ENCODE data around the gene BOD1. TPM values are rescaled to one million over a fixed set of nuclear protein-coding genes. Genes with fewer than 3 reads are reported as not detected.

BOD1 gene
- total and polyA plus RNA-seq, 5 donors from 2014 or later, result 8.0 to 23.0 (median 15.7) TPM

DNA sequence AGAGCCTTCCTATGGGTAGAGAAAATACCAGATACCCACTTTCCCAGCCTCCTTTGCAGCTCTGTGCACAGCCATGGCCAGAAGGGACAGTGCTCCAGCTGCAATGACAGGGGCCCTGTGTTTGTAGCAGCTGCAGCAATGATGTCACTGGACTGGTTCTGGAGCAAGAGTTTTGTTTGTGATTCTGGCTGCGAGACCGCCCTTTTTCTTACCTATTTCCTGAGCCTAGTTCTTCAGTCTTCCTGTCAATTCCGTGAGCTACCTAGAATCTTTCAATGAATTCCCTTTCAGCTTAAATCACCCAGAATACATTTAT is 10.0 kb upstream of the BOD1 start:
- Mint-ChIP-seq H3K4me1 (no peaks in the 10 kb centered on the region), H3K36me3 (no peaks in the 10 kb centered on the region), H3K27me3 (peaks cover 7% of the 10 kb centered on the region), H3K9me3 (no peaks in the 10 kb centered on the region), H3K4me3 (no peak overlapping the region), H3K27ac (no peak overlapping the region)
- Histone ChIP-seq H3K27ac (ENCODE audit: insufficient read depth, low read length, poor library complexity, severe bottlenecking) (no peak overlapping the region), H3K27me3 (ENCODE audit: control insufficient read depth, insufficient read depth, low read length) (no peaks in the 10 kb centered on the region), H3K9me3 (ENCODE audit: control insufficient read depth in 2 of 2, low read length in 2 of 2) (no peaks in the 10 kb centered on the region), H3K36me3 (ENCODE audit: control insufficient read depth, insufficient read depth, low read length) (no peaks in the 10 kb centered on the region), H3K4me1 (ENCODE audit: control insufficient read depth, insufficient read depth, low read length, poor library complexity, severe bottlenecking) (no peaks in the 10 kb centered on the region), H3K4me3 (ENCODE audit: low read depth, low read length) (no peak overlapping the region)
- DNase-seq (no peak), ATAC-seq (ENCODE audit: low read depth in 2 of 2) (no peak)

GRCh38 chr5:173625673-173626504 is 9.4 kb upstream of the BOD1 start:
- no peak overlapping the region for H3K4me3 Mint-ChIP-seq
- no peak overlapping the region for H3K27ac Mint-ChIP-seq

GRCh38 chr5:173625261-173625660 is 8.8 kb upstream of the BOD1 start:
- Mint-ChIP-seq H3K4me3 (no peak overlapping the region), H3K36me3 (no peaks in the 10 kb centered on the region)

More at GRCh38 chr5:173625673-173626504, 9.4 kb upstream of the BOD1 start:
- Histone ChIP-seq H3K4me1 (ENCODE audit: control insufficient read depth, insufficient read depth, low read length, poor library complexity, severe bottlenecking) (no peaks in the 10 kb centered on the region), H3K27me3 (ENCODE audit: control insufficient read depth, insufficient read depth, low read length) (no peaks in the 10 kb centered on the region), H3K9me3 (ENCODE audit: control insufficient read depth in 2 of 2, low read length in 2 of 2) (no peaks in the 10 kb centered on the region), H3K36me3 (ENCODE audit: control insufficient read depth, insufficient read depth, low read length) (no peaks in the 10 kb centered on the region), H3K27ac (ENCODE audit: insufficient read depth, low read length, poor library complexity, severe bottlenecking) (no peak overlapping the region), H3K4me3 (ENCODE audit: low read depth, low read length) (no peak overlapping the region)
- ATAC-seq (ENCODE audit: low read depth in 2 of 2) (no peak), DNase-seq (peak in 1 of 3 donors; percentile 37)
- Mint-ChIP-seq H3K27me3 (peaks cover 6% of the 10 kb centered on the region), H3K4me1 (no peaks in the 10 kb centered on the region), H3K9me3 (no peaks in the 10 kb centered on the region), H3K36me3 (no peaks in the 10 kb centered on the region)

GRCh38 chr5:173624282-173624681 is 7.8 kb upstream of the BOD1 start:
- H3K27me3 Mint-ChIP-seq, result peaks cover 6% of the 10 kb centered on the region
- H3K4me1 ChIP-seq (ENCODE audit: control insufficient read depth, insufficient read depth, low read length, poor library complexity, severe bottlenecking), result no peaks in the 10 kb centered on the region
- no peak overlapping the region for H3K4me3 ChIP-seq (ENCODE audit: low read depth, low read length)
- H3K36me3 ChIP-seq (ENCODE audit: control insufficient read depth, insufficient read depth, low read length), result no peaks in the 10 kb centered on the region
- H3K4me3 Mint-ChIP-seq, result no peak overlapping the region
- no peaks in the 10 kb centered on the region for H3K4me1 Mint-ChIP-seq
- no peaks in the 10 kb centered on the region for H3K9me3 Mint-ChIP-seq
- H3K9me3 ChIP-seq (ENCODE audit: control insufficient read depth in 2 of 2, low read length in 2 of 2), result no peaks in the 10 kb centered on the region
- DNase-seq, result no peak
- H3K36me3 Mint-ChIP-seq, result no peaks in the 10 kb centered on the region
- H3K27ac Mint-ChIP-seq, result no peak overlapping the region
- H3K27ac ChIP-seq (ENCODE audit: insufficient read depth, low read length, poor library complexity, severe bottlenecking), result no peak overlapping the region
- ATAC-seq (ENCODE audit: low read depth in 2 of 2), result no peak
- no peaks in the 10 kb centered on the region for H3K27me3 ChIP-seq (ENCODE audit: control insufficient read depth, insufficient read depth, low read length)

More at GRCh38 chr5:173625261-173625660, 8.8 kb upstream of the BOD1 start:
- no peak for DNase-seq
- H3K27me3 Mint-ChIP-seq, result peaks cover 6% of the 10 kb centered on the region
- H3K36me3 ChIP-seq (ENCODE audit: control insufficient read depth, insufficient read depth, low read length), result no peaks in the 10 kb centered on the region
- no peaks in the 10 kb centered on the region for H3K9me3 ChIP-seq (ENCODE audit: control insufficient read depth in 2 of 2, low read length in 2 of 2)
- H3K4me3 ChIP-seq (ENCODE audit: low read depth, low read length), result no peak overlapping the region
- H3K4me1 ChIP-seq (ENCODE audit: control insufficient read depth, insufficient read depth, low read length, poor library complexity, severe bottlenecking), result no peaks in the 10 kb centered on the region
- ATAC-seq (ENCODE audit: low read depth in 2 of 2), result no peak
- H3K4me1 Mint-ChIP-seq, result no peaks in the 10 kb centered on the region
- H3K27ac Mint-ChIP-seq, result no peak overlapping the region
- H3K9me3 Mint-ChIP-seq, result no peaks in the 10 kb centered on the region
- H3K27ac ChIP-seq (ENCODE audit: insufficient read depth, low read length, poor library complexity, severe bottlenecking), result no peak overlapping the region
- no peaks in the 10 kb centered on the region for H3K27me3 ChIP-seq (ENCODE audit: control insufficient read depth, insufficient read depth, low read length)

- Histone ChIP-seq H3K36me3 (ENCODE audit: control insufficient read depth, insufficient read depth, low read length) (no peaks in the 10 kb centered on the region), H3K9me3 (ENCODE audit: control insufficient read depth in 2 of 2, low read length in 2 of 2) (no peaks in the 10 kb centered on the region), H3K4me3 (ENCODE audit: low read depth, low read length) (no peak overlapping the region), H3K27ac (ENCODE audit: insufficient read depth, low read length, poor library complexity, severe bottlenecking) (no peak overlapping the region), H3K27me3 (ENCODE audit: control insufficient read depth, insufficient read depth, low read length) (no peaks in the 10 kb centered on the region), H3K4me1 (ENCODE audit: control insufficient read depth, insufficient read depth, low read length, poor library complexity, severe bottlenecking) (no peaks in the 10 kb centered on the region)
- H3K9me3 Mint-ChIP-seq, result no peaks in the 10 kb centered on the region
- no peak overlapping the region for H3K27ac Mint-ChIP-seq
- H3K4me3 Mint-ChIP-seq, result no peak overlapping the region
- DNase-seq (no peak), ATAC-seq (ENCODE audit: low read depth in 2 of 2) (no peak)
- peaks cover 6% of the 10 kb centered on the region for H3K27me3 Mint-ChIP-seq
- H3K4me1 Mint-ChIP-seq, result peaks cover 0 to 4% (median 2%) of the 10 kb centered on the region in 4 donors
- H3K36me3 Mint-ChIP-seq, result no peaks in the 10 kb centered on the region
Observed at GRCh38 chr5:173623789-173624188, 7.3 kb upstream of the BOD1 start.

- DNase-seq (no peak), ATAC-seq (ENCODE audit: low read depth in 2 of 2) (no peak)
- Mint-ChIP-seq H3K36me3 (no peaks in the 10 kb centered on the region), H3K4me3 (no peak overlapping the region), H3K27me3 (peaks cover 6% of the 10 kb centered on the region), H3K27ac (no peak overlapping the region), H3K9me3 (no peaks in the 10 kb centered on the region), H3K4me1 (peaks cover 0 to 7% (median 3%) of the 10 kb centered on the region in 4 donors)
- Histone ChIP-seq H3K4me3 (ENCODE audit: low read depth, low read length) (no peak overlapping the region), H3K27ac (ENCODE audit: insufficient read depth, low read length, poor library complexity, severe bottlenecking) (no peak overlapping the region), H3K36me3 (ENCODE audit: control insufficient read depth, insufficient read depth, low read length) (no peaks in the 10 kb centered on the region), H3K9me3 (ENCODE audit: control insufficient read depth in 2 of 2, low read length in 2 of 2) (no peaks in the 10 kb centered on the region), H3K4me1 (ENCODE audit: control insufficient read depth, insufficient read depth, low read length, poor library complexity, severe bottlenecking) (no peaks in the 10 kb centered on the region), H3K27me3 (ENCODE audit: control insufficient read depth, insufficient read depth, low read length) (no peaks in the 10 kb centered on the region)
Observed at GRCh38 chr5:173623296-173623771, 6.9 kb upstream of the BOD1 start.

GRCh38 chr5:173622183-173623047 is 6.0 kb upstream of the BOD1 start:
- Histone ChIP-seq H3K36me3 (ENCODE audit: control insufficient read depth, insufficient read depth, low read length) (no peaks in the 10 kb centered on the region), H3K9me3 (ENCODE audit: control insufficient read depth in 2 of 2, low read length in 2 of 2) (no peaks in the 10 kb centered on the region), H3K4me1 (ENCODE audit: control insufficient read depth, insufficient read depth, low read length, poor library complexity, severe bottlenecking) (no peaks in the 10 kb centered on the region), H3K27me3 (ENCODE audit: control insufficient read depth, insufficient read depth, low read length) (no peaks in the 10 kb centered on the region), H3K4me3 (ENCODE audit: low read depth, low read length) (no peak overlapping the region), H3K27ac (ENCODE audit: insufficient read depth, low read length, poor library complexity, severe bottlenecking) (no peak overlapping the region)
- H3K4me3 Mint-ChIP-seq, result no peak overlapping the region
- H3K27ac Mint-ChIP-seq, result no peak overlapping the region
- H3K4me1 Mint-ChIP-seq, result peaks cover 0 to 7% (median 3%) of the 10 kb centered on the region in 4 donors
- ATAC-seq (ENCODE audit: low read depth in 2 of 2), result no peak
- H3K36me3 Mint-ChIP-seq, result no peaks in the 10 kb centered on the region
- no peaks in the 10 kb centered on the region for H3K9me3 Mint-ChIP-seq
- no peak for DNase-seq
- peaks cover 6% of the 10 kb centered on the region for H3K27me3 Mint-ChIP-seq
